ENCODE measurements around the gene BCL2L1.

Gene BCL2L1

DNA sequence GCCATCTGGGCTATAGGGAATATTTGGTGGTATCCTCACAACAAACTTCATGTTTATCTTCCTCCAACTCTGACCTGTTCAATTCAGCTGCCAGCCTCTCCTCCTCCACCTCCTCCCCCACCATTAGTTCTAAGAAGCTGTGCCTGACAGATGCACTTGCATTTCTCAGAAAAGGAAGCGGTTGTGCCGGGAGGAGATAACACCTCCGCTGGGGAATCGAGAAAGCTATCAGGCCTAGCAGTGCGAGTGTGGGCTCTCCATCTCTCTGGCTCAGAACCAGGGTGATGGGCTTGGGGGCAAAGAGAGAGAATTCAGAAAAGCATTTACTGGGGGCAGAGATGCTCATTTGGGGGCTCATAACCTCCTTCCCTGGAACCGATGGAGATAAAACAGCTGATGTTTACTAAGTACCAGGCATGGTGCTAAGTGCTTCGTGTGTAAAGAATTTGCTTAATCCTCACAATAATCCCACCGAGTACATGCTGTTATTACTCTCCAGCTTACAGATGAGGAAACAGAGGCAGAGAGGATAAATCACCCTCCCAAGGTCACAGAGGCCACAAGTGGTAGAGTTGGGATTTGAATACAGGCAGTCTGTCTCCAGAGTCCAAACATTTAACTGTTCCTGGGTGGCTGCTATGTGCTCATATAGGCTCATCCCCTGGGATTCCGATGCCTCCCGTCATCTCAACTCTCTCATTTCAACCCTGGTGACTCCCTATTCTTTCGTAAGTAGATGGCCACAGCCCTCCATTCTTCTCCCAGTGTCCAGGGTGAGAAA is 46.6 kb downstream of the BCL2L1 start:
- Histone ChIP-seq H3K36me3 (replicated peaks; ENCODE audit: low read depth, low read length) (peaks cover 28% of the 10 kb centered on the region), H3K79me2 (ENCODE audit: low read length) (peaks cover 45% of the 10 kb centered on the region), H3K4me2 (ENCODE audit: low read length) (peak overlapping the region; percentile 83), H3K27ac (ENCODE audit: low read length) (peak overlapping the region; percentile 52), H4K20me1 (ENCODE audit: insufficient read depth, low read length) (no peaks in the 10 kb centered on the region), H3K4me1 (ENCODE audit: low read length) (peaks cover 27% of the 10 kb centered on the region), H3K9me3 (ENCODE audit: insufficient read depth, low read length) (no peaks in the 10 kb centered on the region), H3K27me3 (ENCODE audit: low read depth, low read length) (no peaks in the 10 kb centered on the region), H3K9ac (ENCODE audit: low read length) (peak overlapping the region; percentile 52), H2AFZ (ENCODE audit: low read depth, low read length) (no peak overlapping the region), H3K4me3 (ENCODE audit: low read length) (peak overlapping the region; percentile 69)
- no peak for TF ChIP-seq EZH2phosphoT487 (IDR thresholded peaks at IDR 0.05; ENCODE audit: low read depth)
- TF ChIP-seq, protein P1, sequence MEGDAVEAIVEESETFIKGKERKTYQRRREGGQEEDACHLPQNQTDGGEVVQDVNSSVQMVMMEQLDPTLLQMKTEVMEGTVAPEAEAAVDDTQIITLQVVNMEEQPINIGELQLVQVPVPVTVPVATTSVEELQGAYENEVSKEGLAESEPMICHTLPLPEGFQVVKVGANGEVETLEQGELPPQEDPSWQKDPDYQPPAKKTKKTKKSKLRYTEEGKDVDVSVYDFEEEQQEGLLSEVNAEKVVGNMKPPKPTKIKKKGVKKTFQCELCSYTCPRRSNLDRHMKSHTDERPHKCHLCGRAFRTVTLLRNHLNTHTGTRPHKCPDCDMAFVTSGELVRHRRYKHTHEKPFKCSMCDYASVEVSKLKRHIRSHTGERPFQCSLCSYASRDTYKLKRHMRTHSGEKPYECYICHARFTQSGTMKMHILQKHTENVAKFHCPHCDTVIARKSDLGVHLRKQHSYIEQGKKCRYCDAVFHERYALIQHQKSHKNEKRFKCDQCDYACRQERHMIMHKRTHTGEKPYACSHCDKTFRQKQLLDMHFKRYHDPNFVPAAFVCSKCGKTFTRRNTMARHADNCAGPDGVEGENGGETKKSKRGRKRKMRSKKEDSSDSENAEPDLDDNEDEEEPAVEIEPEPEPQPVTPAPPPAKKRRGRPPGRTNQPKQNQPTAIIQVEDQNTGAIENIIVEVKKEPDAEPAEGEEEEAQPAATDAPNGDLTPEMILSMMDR (IDR thresholded peaks at IDR 0.05; ENCODE audit: low read depth, low read length), result no peak

GRCh38 chr20:31674895-31675827 is 47.5 kb downstream of the BCL2L1 start:
- Histone ChIP-seq H3K9ac (ENCODE audit: low read length) (peak overlapping the region; percentile 52), H3K4me2 (ENCODE audit: low read length) (peak overlapping the region; percentile 83), H3K4me3 (ENCODE audit: low read length) (peak overlapping the region; percentile 69), H3K9me3 (ENCODE audit: insufficient read depth, low read length) (no peaks in the 10 kb centered on the region), H2AFZ (ENCODE audit: low read depth, low read length) (no peak overlapping the region), H3K27ac (ENCODE audit: low read length) (peak overlapping the region; percentile 52), H3K27me3 (ENCODE audit: low read depth, low read length) (no peaks in the 10 kb centered on the region), H3K36me3 (replicated peaks; ENCODE audit: low read depth, low read length) (peaks cover 19% of the 10 kb centered on the region), H4K20me1 (ENCODE audit: insufficient read depth, low read length) (no peaks in the 10 kb centered on the region), H3K4me1 (ENCODE audit: low read length) (peaks cover 27% of the 10 kb centered on the region), H3K79me2 (ENCODE audit: low read length) (peaks cover 44% of the 10 kb centered on the region)
- no peak for TF ChIP-seq EZH2phosphoT487 (IDR thresholded peaks at IDR 0.05; ENCODE audit: low read depth)
- TF ChIP-seq, protein P1 (IDR thresholded peaks at IDR 0.05; ENCODE audit: low read depth, low read length), result no peak

DNA sequence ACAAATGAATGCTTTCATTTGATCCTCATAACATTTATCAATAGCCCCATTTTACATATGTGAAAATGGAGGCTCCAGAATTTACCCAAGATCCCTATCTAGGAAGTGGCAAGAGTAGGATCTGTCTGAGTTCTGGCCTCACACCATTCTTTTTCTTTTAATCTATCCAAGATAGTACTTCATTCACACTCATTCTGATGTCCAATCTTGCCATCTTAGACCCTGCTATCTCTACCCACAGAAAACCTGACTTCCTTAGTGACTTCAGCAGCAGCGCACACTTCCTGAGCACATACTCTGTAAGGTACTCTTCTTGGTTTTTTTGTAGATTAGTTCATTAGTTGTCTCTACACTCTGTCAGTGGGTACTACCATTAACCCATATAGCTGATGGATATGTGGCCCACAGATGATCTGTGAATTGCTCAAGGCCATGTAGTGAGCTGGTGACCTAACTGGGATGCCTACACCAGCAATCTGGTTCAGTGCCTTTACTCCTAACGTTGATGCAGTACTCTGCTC is 48.7 kb downstream of the BCL2L1 start:
- TF ChIP-seq, protein P1 (IDR thresholded peaks at IDR 0.05; ENCODE audit: low read depth, low read length), result no peak
- TF ChIP-seq EZH2phosphoT487 (IDR thresholded peaks at IDR 0.05; ENCODE audit: low read depth), result no peak
- Histone ChIP-seq H3K36me3 (replicated peaks; ENCODE audit: low read depth, low read length) (peaks cover 16% of the 10 kb centered on the region), H3K79me2 (ENCODE audit: low read length) (peaks cover 49% of the 10 kb centered on the region), H4K20me1 (ENCODE audit: insufficient read depth, low read length) (no peaks in the 10 kb centered on the region), H3K9me3 (ENCODE audit: insufficient read depth, low read length) (no peaks in the 10 kb centered on the region), H3K4me2 (ENCODE audit: low read length) (no peak overlapping the region), H3K9ac (ENCODE audit: low read length) (no peak overlapping the region), H3K4me1 (ENCODE audit: low read length) (peaks cover 27% of the 10 kb centered on the region), H3K27me3 (ENCODE audit: low read depth, low read length) (no peaks in the 10 kb centered on the region), H2AFZ (ENCODE audit: low read depth, low read length) (no peak overlapping the region), H3K4me3 (ENCODE audit: low read length) (no peak overlapping the region), H3K27ac (ENCODE audit: low read length) (peak overlapping the region; percentile 52; the same call in 1 of the 2 replicates)

DNA sequence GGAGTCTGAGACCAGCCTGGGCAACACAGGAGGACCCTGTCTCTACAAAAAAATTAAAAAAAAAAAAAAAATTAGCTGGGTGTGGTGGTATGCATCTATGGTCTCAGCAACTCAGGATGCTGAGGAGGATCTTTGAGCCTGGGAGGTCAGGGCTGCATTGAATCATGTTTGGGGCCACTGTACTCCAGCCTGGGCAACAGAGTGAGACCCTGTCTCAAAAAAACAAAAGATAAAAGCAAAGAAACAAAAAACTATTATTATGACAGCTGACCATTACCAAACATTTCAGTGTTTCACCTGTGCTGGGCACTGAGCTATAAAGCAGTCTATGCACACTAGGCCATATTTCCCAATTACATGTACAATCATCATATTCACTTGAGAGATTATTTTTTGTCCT is 49.2 kb downstream of the BCL2L1 start:
- Histone ChIP-seq H4K20me1 (ENCODE audit: insufficient read depth, low read length) (no peaks in the 10 kb centered on the region), H3K27ac (ENCODE audit: low read length) (no peak overlapping the region), H3K4me3 (ENCODE audit: low read length) (no peak overlapping the region), H3K4me1 (ENCODE audit: low read length) (peaks cover 27% of the 10 kb centered on the region), H3K9me3 (ENCODE audit: insufficient read depth, low read length) (no peaks in the 10 kb centered on the region), H3K36me3 (replicated peaks; ENCODE audit: low read depth, low read length) (peaks cover 11% of the 10 kb centered on the region), H3K4me2 (ENCODE audit: low read length) (no peak overlapping the region), H3K79me2 (ENCODE audit: low read length) (peaks cover 46% of the 10 kb centered on the region), H3K27me3 (ENCODE audit: low read depth, low read length) (no peaks in the 10 kb centered on the region), H3K9ac (ENCODE audit: low read length) (no peak overlapping the region), H2AFZ (ENCODE audit: low read depth, low read length) (no peak overlapping the region)
- TF ChIP-seq EZH2phosphoT487 (IDR thresholded peaks at IDR 0.05; ENCODE audit: low read depth), result no peak
- TF ChIP-seq, protein P1 (IDR thresholded peaks at IDR 0.05; ENCODE audit: low read depth, low read length), result no peak

Data from OCI-LY3 (cell line).